ENCODE results near the gene ISCA1.

The ISCA1 gene

DNA sequence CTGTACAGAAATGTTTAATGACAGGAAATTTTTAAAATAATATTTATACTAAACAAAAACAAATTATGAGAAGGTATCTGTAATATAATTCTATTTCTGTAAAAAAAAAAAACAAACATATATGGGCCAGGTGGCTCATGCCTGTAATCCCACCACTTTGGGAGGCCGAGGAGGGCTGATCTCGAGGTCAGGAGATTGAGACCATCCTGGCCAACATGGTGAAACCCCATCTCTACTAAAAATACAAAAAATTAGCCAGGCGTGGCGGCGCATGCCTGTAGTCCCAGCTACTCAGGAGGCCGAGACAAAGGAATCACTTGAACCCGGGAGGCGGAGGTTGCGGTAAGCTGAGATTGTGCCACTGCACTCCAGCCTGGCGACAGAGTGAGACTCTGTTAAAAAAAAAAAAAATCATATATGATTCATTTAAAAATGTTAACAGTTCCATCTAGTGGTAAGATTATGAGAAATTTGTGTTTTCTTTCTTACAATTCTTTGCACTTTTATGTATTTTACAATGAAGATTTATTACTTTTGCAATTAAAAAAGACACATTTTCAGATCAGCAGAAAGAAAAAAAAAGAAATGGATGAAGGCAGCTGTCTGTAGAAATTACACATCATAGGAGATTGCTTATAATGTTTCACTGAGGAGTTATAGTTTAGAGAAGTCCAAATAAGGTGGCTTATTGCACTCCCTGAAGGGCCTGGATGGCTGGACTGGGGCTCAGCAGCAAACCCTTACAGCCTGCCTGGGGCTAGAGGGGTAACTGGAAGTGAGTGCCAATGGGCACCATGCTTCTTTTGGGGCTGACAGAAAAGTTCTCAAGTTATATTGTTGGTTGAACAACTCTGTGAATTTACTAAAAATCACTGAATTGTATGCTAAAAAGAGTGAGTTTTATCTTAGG is 43.2 kb downstream of the ISCA1 start:
- DNase-seq: peak in 1 of 56 donors; percentile 2

DNA sequence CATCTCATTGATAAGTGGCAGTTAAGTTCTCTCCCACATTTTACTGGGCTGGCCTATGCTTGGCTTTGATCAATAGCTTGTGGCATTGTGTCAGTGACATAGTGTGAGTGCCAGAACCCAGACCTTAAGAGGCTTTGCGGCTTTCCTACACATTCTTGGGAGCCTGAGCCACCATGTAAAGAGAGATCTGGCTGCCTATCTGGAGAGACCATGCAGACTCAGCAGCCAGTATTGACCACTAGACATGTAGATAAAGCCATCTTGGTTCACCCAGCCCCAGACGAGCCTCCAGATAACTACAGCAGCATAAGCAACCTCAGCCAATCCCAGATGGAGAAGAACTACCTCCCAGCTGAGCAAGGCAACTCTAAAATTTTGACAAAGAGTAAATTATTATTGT is 51.5 kb downstream of the ISCA1 start:
- no peak for DNase-seq

DNA sequence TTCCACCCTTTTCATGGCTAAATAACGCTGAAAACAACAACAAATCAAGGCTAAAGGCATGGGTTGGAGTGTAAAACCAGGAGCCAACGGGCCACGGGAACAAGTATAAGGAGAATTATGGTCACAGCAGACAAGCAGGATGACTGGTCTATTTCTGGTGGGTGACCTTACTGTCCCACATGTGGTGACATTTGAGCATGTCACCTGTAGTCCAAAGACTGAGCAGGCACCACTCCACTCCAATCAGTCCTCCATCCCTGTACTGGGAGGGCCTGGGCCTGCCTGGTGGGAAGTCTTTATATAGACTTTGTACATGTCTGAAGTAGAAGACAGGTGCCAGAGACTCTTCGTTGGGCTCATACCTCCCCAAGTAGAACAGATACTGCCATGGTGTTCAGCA is 59.7 kb downstream of the ISCA1 start:
- no peak for DNase-seq

DNA sequence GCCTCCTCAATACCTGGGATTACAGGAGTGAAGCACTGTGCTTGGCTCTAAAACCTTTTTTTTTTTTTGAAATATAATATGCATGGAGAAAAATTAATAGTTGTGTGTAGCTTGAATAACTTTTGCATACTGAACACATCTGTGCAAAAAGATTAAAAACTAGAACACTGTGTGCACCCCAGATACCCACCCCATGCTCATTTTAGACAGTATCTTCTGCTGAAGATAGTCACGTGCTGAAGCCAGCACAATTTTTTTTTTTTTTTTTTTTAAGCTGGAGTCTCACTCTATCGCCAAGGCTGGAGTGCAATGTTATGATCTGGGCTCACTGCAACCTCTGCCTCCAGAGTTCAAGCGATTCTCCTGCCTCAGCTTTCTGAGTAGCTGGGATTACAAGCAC is 62.7 kb downstream of the ISCA1 start:
- no peak for DNase-seq

DNA sequence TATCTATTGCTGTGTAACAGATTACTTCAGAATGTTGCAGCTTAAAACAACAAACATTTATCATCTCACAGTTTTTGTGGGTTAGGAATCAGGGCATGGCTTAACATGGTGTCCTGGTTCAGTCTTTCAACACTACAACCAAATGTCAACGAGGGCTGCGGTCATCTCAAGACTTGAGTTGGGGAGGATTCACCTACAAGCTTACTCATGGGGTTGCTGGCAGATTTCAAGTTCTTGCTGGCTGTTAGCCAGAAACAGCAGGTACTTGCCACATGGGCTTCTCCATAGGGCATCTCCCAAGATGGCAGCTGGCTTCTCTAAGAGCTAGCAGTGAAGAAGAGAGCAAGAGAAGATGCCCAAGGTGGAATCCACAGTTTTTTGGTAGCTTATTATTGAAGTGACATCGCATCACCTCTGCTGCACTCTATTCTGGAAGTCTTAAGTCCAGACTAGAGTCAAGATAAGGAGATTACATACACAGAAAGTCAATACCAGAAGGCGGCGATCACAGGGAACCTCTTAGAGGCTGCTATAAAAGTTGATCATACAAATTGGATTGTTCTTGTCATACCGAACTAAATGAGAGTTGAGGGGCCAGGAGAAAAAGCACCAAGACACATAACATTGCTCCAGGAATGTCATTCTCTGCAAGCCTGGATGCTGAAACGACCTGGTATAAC is 65.1 kb downstream of the ISCA1 start:
- no peak for DNase-seq

Data from amygdala (tissue), 56 donors.